ENCODE results near the gene UFSP1.
A peak's percentile ranks its signal among the peaks of the same experiment; 100 is the strongest.

The UFSP1 gene

DNA sequence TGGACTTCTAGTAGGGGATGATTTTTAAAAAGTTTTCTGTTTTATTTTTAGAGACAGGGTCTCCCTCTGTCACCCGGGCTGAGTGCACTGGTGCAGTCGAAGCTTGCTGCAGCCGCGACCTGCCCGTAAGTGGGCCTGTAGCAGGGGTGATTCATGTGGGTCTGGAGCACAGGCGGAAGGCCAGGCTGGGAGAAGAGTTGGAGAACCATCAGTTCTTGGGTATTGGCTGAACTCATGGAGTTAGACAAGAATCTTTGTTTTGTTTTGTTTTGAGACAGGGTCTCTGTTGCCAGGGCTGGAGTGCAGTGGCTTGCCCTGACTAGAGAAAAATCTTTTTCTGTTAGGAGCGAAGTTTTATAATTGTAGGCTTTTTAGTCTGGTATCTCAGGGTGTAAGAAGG, 8.9 kb downstream of the UFSP1 start:
- DNase-seq = no peak

DNA sequence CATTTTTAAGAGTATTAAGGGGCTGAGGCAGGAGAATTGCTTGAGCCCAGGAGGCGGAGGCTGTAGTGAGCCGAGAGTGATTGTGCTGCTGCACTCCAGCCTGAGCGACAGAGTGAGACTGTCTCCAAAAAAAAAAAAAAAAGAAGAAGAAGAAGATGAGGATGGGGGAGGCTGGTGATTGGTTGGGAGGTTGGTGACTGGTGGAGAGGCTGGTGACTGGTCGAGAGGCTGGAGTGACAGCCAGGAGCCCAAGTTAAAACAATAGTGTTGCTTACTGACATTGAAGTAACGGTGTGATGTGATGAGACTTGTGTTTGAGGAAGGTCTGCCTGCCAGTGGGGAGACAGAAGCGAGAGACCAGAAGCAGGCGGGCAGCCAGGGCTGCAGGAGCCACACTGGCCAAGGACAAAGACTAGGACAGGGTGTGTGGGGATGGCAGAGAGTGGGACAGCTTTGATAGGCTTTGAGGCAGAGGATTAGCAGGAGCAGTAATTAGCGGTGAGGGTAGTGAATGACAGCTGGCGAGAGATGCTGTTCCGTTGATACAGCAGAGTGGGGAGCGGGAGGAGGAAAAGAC, 9.7 kb downstream of the UFSP1 start:
- DNase-seq = no peak

DNA sequence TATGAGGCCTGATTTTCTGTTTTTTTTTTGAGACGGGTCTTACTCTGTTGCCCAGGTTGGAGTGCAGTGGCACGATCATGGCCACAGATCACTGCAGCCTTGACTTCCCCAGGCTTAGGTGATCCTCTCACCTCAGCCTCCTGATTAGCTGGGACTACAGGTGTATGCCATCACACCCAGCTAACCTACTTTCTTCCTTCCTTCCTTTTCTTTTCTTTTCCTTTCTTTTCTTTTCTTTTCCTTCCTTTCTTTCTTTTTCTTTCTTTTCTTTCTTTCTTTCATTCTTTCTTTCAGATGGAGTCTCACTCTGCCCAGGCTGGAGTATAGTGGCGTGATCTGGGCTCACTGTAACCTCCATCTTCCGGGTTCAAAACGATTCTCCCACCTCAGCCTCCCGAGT, 10.8 kb downstream of the UFSP1 start:
- no peak for DNase-seq

DNA sequence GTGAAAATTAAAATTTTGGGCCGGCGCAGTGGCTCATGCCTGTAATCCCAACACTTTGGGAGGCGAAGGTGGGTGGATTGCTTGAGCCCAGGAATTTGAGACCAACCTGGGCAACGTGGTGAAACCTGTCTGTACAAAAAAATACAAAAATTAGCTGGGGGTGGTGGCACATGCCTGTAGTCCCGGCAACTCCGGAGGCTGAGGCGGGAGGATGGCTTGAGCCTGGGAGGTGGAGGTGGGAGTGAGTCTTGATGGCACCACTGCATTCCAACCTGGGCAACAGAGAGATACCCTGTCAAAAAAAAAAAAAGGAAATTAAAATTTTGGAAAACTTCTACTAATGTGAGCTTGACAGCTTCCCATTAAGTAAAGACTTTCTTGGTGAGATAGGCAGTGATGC, 11.5 kb downstream of the UFSP1 start:
- DNase-seq = no peak

DNA sequence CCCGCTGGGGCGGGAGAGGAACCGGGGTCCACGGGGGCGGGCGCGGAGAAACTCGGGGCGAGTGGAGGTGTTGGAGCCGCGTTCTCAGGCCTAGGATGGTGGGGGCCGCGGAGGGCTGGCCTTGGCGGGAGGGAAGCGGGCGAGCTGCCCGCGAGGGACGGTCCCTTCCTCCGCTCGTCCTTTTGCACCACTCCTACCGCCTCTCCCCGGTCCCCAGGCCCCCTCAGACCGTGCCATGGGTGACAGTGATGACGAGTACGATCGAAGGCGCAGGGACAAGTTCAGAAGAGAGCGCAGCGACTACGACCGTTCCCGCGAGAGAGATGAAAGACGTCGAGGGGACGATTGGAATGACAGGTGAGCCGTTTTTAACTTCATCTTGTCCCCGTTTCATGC, 14.2 kb downstream of the UFSP1 start:
- peak; percentile 51 for DNase-seq

DNA sequence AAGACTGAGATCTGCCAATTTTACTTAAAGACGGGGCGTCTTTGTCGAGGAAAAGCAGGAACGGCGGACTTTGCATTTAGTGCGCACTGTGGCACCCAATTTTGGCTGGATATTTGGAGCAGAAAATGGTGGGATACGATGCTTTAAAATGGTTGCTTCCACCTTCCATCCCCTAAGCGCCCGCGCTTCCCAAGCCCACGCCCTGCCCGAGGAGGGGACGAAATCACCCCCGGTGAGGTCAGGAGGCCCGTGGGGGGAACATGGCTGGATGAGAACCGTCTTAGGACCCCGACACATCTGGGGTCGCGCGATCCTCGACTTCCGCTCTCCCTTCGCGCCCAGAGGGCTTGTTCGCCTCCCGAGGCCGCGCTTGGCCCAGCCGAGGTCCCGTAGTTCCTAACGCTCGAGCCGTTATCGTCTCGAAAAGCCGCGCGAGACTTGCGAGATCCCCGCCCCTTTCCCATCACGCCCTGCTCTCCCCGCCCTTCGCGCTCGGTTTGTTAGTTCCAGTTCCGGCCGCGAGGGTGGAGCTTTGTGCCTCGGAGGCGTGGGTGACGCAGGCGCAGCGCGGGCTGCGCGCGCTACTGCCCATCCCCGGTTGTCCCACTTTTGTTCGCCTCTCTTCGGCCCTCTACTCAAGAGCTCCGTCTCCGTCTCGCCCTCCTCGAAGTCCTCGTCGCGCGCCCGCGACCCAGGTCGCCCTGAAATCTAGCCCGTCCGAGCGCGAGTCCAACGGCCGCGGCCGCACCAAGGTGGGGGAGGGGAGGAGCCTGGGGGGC, 14.7 kb downstream of the UFSP1 start, which contains the start of gene SRRT:
Gene SRRT (plus strand): TSS at position 527 of the 779 bp plus-strand sequence. CDS start 488 bp downstream, outside the sequence.
- DNase-seq = peak; percentile 99

DNA sequence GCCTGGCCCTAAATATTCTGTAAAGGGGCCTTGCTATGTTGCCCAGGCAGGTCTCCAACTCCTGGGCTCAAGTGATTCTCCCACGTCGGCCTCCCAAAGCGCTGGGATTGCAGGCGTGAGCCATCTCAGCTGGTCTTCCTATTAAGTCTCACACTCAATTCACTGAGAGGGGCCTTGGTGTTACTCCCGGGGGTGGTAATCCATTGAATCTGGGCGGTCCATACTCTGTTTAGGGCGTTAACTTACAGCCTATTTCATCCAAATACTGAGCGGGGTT, 15.3 kb downstream of the UFSP1 start:
- no peak for DNase-seq

DNA sequence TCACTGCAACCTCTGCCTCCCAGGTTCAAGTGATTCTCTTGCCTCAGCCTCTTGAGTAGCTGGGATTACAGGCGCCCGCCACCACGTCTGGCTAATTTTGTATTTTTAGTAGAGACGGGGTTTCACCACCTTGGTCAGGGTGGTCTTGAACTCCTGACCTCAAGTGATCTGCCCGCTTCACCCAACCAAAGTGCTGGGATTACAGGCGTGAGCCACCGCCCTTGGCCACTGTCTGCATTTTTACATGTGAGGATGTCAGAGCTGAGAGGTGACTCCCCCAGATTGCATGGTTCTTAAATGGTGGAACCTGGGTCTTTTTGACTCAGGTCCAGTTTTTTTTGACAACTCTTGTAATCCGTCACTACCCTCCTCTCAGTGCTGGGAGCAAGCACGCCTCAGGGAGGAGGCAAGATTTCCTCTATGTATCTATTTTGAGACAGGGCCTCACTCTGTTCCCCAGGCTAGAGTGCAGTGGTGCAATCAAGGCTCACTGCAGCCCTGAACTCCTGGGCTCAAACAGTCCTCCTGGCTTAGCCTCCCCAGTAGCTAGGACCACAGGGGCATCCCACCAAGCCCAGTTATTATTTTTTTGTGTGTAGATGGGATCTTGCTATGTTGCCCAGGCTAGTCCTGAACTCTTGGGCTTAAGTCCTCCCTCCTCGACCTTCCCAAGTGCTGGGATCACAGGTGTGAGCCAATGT, 15.8 kb downstream of the UFSP1 start:
- DNase-seq = no peak

DNA sequence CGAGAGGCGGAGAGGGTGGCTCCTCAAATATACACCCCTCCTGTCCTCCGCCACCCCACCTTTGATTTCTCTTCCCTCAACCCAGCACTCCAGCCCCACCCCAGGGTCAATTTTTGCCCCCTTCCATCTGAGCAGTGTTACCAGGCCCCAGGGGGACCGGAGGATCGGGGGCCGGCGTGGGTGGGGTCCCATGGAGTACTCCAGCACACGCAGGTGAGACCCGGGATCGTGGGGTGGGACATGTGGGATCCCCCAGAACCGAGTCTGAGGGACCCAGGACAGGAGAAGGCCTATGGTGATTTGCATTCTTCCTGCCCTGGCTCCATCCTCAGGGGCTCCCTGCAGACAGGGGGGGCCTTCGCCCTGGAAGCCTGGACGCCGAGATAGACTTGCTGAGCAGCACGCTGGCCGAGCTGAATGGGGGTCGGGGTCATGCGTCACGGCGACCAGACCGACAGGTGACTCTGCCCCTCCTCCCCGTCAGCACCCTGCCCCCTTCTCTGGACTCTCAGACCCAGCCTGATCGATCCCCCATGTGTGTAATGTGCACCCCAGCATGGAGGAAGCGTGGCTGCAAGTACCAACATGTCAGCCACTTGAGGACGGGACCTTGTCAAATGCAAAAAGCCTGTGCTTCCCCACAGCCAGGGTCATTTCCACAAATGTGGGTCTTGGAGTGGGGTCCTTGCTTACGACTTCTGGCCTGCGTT, 21.6 kb downstream of the UFSP1 start:
- DNase-seq = no peak

DNA sequence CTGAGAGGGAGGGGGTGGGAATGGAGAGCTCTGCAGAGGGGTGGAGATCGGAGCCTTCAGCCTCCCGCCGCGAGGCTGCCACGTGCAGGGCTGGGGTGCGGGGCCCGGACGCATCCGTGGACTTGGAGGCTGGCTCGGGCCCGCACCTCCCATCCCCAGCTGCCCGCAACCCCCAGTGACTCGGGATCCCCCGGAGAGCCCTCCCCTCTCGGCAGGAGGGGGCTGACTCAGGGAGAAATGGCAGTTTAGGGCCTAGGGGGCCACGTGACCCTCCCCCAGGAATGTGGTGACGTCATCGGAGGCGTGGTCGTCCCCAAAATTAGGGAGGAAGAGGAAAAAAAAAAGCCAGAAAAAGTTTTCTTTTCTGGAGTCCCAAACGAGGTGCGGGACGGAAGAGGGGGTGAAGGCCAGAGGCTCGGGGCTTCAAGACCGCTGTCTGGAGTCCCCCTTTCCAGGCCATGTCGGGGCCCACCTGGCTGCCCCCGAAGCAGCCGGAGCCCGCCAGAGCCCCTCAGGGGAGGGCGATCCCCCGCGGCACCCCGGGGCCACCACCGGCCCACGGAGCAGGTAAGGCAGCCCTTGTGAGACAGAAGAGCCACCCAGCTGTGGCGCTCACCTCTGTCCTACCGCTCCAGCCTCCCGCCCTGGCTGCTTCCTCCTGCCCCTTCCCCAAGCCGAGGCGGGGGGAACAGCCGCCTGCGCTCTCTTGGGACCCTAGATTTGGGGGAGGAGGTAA, 22.3 kb downstream of the UFSP1 start, which contains the start of gene TRIP6:
Gene TRIP6 (plus strand): TSS at position 348 of the 736 bp plus-strand sequence. CDS start 111 bp downstream, at position 459.
- DNase-seq = peak; percentile 77

DNA sequence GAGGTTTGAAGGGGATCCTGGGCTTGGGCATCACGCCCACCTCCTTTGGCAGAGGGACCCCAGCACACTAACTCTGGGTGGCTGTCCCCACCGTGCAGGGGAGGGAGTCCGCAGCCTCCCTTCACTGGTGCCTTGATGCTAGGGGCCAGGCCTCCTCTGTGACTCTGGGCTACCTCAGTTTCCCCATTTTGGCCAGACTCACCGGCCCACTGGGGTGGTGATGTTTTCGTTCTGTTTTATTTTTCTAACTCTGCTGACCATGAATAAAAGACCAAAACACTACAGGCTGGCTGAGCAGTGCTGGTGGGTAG, 22.8 kb downstream of the UFSP1 start:
- DNase-seq = no peak

DNA sequence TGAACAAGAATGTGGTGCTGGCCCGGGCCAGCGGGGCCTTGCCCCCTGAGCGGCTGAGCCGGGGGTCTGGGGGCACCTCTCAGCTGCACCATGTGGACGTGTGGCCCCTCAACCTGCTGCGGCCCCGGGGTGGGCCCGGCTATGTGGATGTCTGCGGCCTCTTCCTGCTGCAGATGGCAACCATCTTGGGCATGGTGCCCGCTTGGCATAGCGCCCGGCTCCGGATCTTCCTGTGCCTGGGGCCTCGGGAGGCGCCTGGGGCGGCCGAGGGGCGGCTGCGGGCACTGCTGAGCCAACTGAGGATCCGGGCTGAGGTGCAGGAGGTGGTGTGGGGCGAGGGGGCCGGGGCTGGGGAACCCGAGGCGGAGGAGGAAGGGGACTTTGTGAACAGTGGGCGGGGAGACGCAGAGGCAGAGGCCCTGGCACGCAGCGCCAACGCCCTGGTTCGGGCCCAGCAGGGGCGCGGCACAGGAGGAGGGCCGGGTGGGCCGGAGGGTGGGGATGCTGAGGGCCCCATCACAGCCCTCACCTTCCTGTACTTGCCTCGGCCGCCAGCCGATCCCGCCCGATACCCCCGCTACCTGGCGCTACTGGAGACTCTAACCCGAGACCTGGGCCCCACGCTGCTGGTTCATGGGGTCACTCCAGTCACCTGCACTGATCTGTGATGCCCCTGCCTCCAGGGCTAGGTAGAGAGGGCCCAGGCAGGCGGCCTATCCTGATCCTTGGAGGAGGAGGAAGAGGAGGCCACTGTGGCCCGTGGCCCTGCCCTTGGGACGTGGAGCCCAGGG, 23.4 kb downstream of the UFSP1 start:
- DNase-seq = peak; percentile 15

DNA sequence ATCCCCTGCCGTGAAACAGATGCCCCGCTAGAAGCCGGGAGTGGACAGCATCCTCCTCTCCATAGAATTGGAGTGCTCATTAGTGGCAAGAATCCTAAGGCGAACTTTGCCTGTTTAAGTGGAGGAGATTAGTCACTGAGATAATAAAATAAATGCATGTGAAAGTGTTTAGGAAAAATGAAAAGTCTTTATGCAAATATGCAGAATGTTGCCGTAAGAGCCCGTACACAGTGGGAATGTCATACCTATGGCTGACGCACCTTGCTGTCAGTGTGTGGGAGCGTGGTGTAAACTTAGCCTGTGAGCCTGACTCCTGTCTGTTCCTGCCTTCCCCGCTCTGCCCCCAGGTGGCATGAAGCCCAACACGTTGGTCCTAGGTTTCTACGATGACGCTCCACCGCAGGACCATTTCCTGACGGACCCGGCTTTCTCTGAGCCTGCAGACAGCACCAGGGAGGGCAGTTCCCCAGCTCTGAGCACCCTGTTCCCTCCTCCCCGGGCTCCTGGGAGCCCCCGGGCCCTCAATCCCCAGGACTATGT, 24.1 kb downstream of the UFSP1 start:
- DNase-seq = no peak

DNA sequence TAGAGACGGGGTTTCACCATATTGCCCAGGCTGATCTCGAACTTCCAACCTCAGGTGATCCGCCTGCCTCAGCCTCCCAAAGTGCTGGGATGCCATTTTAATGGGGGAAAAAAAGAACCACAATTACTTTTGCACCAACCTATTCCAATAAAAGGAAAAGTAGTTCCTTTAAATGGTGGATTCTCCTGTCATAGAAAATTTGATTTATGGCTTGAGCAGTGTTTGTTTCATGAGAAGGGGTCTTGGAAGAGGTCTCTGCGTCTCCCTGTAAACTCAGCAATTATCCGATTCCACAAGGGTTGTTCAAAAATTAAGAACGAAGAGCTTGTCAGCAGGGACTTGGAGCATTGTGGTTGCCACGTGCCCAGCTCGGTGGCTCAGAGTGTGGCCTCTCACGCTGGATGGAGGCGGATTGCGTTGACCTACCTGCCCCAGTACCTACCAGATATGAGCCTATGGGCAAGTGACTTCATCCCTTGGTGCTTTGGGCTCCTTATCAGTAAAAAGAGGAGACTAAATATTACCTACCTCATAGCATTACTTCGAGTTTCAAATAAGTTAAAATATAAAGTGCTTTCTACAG, 25.2 kb downstream of the UFSP1 start:
- DNase-seq = no peak

DNA sequence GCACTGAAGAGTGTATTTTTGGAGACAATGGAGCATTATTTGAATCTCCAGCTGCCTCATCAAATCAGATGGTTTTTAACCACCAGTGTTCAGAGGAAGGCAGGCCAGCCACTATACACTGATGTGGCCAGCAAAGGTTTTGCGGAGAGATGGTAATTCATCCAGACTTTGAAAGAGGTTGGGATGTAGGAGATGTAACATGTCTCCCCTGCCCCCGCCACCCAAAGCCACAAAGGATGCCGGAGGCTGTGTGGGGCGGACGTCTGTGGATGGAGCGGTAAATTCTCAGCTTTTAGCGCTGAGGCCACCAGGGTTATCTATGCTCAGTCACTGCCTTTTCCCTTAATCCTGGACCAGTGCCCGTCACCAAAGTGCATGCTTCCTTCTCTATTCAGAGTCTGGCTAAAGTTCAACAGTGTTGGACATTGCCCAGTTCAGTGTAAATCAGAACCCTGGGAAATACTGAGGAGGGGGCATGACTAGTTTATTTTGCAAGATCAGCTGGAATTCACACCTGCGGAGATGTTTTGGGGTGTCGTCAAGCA, 26.0 kb downstream of the UFSP1 start:
- DNase-seq = no peak

DNA sequence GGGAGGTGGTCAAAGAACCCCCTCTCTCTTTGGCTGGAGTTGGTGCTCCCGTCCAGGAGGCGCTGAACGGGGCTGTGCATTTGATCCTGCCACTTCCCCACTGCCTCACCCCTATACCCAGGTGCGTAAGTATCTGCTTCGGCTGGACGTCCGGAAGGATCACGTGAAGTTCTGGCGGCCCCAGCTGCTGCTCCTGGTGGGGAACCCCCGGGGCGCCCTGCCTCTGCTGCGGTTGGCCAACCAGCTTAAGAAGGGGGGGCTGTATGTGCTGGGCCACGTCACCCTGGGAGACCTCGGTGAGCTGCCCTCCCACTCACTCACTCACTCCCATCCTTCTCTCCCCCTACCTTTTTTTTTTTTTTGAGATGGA, 27.9 kb downstream of the UFSP1 start:
- DNase-seq = no peak

DNA sequence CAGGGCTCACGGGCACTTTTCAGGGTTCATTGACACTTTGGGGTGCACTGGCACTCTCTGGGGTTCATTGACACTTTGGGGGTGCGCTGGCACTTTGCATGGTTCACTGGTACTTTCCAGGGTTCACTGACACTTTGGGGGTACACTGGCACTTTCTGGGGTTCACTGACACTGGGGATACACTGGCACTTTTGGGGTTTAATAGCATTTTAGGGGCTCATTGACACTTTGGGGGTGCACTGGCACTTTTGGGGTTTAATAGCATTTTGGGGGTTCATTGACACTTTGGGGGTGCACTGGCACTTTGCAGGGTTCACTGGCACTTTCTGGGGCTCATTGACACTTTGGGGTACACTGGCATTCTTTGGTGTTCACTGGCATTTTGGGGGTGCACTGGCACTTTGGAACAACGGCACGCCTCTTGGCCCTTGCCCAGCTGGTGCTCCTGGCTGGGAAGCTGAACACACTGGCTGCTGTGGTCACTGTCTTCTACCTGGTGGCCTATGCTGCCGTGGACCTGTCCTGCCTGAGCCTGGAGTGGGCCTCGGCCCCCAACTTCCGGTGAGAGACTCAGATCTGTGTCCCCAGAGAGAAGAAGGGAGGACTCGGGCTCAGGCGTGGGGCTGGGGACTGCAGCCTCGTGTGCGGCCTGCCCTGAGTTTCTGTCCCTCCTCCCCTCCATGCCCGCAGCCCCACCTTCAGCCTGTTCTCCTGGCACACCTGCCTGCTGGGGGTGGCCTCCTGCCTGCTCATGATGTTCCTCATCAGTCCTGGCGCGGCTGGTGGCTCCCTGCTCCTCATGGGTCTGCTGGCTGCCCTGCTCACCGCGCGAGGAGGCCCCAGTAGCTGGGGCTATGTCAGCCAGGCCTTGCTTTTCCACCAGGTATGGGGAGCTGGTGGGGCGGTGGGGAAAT, 28.6 kb downstream of the UFSP1 start:
- DNase-seq = no peak

DNA sequence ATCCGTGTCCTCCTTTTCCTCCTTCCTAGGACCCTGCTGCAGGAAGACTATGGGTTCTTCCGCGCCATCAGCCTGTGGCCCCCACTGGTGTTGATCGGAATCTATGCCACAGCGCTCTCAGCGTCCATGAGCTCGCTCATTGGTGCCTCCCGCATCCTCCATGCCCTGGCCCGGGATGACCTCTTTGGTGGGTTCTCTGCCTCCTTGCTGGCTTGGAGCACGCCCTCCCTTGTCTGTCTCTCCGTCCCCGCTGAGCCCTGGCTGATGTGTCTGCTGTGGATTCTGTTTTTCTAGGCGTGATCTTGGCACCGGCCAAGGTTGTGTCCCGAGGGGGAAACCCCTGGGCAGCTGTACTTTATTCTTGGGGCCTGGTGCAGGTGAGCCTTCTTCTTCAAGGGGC, 29.7 kb downstream of the UFSP1 start:
- no peak for DNase-seq

DNA sequence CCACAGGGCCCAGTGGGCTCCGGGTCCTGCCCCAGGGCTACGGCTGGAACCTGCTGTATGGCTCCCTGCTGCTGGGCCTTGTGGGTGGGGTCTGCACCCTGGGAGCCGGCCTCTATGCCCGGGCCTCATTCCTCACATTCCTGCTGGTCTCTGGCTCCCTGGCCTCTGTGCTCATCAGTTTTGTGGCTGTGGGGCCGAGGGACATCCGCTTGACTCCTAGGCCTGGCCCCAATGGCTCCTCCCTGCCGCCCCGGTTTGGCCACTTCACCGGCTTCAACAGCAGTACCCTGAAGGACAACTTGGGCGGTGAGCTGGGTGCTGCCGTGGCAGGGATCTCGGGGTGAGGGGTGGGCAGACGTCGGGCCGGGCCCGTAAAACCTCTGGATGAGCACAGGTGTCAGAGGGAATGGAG, 32.6 kb downstream of the UFSP1 start:
- no peak for DNase-seq

DNA sequence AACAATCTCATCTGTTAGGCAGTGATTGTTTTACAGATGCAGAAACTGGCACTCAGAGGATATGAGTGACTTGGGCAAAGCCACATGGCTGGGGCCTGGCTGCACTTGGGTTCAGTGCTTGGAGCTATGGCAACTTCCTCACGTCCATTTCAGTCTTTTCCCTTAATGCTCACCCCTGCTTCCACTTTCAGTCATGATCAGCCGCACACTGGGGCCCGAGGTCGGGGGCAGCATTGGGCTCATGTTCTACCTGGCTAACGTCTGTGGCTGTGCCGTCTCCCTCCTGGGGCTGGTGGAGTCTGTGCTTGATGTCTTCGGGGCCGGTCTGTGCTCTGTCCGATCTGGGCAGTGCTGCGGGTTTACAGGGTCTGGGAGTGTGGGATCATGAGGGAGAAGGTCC, 34.0 kb downstream of the UFSP1 start:
- DNase-seq = no peak
